CD4-positive, alpha-beta T cell treated with Interferon alpha-2 for 1 hour (primary cell): ENCODE data around the gene FAM204A.

Experiments used
- DNase-seq, 2 donors: peaks; one replicate each; pipeline ENCODE4 v3.0.0-alpha.2; 2020 to 2022

FAM204A gene

GRCh38 chr10:118276727-118277126, 65.4 kb downstream of the FAM204A start:
- no peak for DNase-seq

GRCh38 chr10:118276204-118276603, 65.9 kb downstream of the FAM204A start:
- no peak for DNase-seq

GRCh38 chr10:118273662-118274061, 68.5 kb downstream of the FAM204A start:
- no peak for DNase-seq

DNA sequence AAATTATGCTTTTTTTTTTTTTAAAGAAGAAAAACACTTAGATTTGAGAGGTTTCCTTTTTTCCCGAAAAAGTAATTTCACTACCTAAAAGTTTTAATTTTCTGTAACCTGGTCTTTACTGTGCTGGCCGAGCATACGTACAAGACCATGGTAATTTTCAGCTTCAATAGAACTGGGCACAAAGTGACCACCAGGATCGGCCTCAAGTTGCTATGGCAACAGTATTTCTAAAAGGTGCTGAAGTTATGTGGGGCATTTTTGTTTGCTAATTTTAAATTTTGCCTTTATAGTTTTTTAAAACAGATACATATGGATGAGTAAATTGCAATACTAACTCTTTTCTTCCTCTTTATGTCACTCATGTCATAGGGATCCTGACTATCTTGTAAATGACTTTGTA, 69.4 kb downstream of the FAM204A start:
- no peak for DNase-seq

DNA sequence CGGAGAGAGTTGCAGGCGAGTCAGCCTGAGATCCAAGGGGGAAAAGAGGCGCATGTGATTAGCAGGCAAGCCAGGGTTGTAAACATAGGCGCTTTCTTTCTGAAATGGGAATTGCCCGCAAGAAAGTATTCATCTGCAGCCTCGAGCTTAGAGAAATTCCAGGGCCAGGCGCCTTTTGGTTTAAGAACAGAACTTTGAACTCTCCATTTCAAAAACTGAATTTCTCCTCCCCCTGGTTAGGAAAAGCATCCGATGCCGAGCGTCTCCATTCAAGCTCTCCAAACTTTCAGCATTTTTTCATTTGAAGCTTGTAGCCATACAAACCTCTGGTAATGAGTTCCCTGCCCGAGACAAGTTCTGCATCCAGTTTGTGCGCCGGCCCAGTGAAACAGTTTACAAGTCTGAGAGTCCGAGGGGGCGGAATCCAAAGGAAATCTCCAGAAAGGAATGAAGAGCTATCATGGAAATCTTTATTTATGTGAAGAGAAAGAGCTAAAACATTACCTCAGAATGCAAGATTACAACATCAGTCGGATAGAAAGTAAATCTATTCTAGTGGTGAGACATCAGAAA, 69.9 kb downstream of the FAM204A start:
- DNase-seq = no peak

GRCh38 chr10:118271671-118272070, 70.5 kb downstream of the FAM204A start:
- DNase-seq = no peak

GRCh38 chr10:118266098-118266748, 75.9 kb downstream of the FAM204A start:
- DNase-seq = no peak

DNA sequence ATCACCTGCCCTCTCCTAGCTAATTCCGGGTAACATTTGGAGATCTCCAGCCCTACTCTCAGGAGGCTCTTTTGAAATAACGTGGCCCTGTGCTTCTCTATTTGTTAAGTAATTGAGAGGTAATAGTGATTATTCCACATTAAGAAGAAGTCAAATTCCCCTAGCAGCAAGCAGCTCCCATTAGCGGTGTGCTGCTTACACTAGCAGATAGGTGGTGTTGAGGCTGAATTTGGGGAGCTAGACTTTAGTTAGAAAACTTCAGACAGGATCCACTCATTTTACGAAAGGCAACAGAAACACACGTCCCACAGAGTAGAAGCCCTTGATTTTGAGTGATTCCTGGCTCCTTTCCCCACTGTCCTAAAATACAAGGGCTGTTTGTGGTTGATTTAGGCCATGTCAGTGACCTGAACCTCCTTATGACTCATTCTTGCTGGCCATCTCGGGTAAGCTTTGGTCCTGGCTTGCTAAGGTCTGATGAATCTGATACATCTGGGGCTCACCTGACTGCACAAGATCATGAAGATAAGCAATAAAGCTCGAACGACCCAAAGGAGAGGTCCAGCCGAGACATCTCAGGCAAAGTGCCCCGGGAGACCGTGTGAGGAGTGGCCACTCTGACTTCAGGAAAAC, 77.2 kb downstream of the FAM204A start:
- no peak for DNase-seq

GRCh38 chr10:118264252-118264651, 77.9 kb downstream of the FAM204A start:
- no peak for DNase-seq

GRCh38 chr10:118262538-118262937, 79.6 kb downstream of the FAM204A start:
- DNase-seq = no peak

DNA sequence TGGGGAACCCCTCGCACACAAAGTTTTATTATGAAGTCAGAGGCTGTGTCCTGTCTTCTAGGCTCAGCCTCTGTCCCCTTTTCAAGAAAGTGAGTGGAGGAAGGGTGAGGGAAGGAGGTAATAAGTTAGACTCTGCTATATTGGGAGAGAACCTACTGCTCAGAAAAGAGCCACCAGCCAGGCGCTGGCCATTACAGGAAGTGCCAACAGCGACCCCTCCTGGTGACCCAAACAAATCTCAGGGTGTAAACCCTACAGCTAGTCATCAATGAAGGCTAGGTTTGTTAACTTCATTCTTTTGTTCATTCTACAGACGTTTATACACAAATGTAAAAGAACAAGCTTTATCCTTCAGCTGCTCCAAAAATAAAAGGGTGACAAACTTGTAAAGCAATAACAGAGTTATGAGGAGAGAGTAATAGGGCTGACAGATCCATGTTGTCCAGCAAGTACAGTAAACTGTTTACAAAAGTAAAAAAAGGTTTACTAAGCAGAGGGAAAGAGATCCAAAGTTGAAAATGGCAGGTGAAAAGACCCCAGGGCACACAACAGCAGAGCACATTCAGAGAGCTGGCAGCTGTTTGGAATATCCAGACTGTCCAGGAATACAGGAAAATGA, 82.7 kb downstream of the FAM204A start:
- DNase-seq = no peak

GRCh38 chr10:118258285-118258684, 83.8 kb downstream of the FAM204A start:
- DNase-seq = no peak

DNA sequence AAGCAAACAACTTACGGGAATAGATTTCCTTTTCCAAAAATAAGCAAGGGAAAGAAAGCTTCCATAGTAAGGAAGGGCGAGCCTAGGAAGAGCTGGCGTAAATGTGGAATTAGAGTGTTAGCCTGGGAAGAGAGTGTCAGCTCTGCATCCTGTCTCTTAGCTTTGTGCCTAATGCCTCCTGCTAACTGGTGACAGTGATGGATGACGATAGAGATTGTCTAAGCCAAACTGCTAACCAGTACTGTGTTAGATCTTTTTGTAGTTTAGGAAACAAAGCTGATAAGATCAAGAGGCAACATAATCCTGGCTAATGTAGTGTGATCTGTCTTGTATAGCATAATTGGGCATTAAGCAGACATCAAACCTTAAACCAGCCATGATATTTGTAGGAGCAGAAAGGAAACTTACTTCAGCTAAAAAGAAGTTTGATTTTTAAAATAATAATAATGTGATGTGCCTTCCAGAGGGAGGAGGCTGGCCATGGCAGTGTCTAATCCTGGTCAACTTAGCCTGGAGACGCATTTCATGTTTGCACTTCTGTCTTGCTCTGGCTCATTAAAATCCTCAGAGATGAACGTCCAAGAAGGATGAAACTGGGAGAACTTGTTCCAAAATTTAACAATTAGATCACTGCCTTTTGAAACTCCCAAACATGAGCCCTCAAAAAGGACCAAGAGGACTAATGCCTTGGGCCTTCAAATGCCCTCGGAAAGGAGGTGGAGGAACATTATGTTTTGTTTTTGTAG, 85.1 kb downstream of the FAM204A start:
- no peak for DNase-seq

GRCh38 chr10:118256209-118256608, 85.9 kb downstream of the FAM204A start:
- no peak for DNase-seq

DNA sequence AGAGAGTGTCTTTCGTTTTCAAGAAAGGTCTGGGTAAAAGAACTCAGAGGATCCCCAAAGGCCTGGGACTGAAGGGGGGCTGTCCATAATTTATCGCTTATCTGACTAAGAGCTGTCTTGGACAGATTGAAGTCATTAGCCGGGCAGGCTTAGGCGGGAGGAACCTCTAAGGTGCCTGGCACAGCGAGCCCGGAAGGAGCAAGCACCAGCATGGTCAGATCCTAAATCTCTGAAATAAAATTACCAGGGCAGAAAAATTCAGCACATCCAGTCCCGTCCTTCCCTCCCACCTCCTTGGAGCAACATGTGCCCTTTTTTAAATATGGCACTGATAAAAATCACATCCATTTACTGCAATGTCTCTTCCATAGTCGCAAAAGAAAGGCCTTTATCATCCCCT, 86.8 kb downstream of the FAM204A start:
- DNase-seq = no peak

- DNase-seq = no peak
Observed at GRCh38 chr10:118254654-118255053, 87.5 kb downstream of the FAM204A start.

DNA sequence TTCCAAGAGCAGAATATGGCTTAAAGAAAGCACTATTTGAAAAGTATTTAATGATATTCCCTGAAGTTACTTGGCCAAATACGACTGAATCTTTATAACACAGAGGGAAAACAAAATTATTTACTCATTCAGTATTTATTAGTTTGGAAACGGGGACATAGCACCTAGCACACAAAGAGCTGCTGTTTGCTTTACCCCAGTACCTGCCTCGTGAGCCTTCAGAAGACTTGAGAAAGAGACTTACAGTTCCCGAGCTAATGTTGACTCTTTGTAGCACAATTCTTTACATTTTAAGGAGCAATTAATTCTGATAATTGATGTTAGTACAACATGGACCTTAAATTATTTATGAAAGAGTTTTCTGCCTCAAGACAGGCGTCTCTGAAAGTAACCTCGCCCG, 88.7 kb downstream of the FAM204A start:
- DNase-seq = no peak

- no peak for DNase-seq
Observed at GRCh38 chr10:118251791-118252190, 90.3 kb downstream of the FAM204A start.

DNA sequence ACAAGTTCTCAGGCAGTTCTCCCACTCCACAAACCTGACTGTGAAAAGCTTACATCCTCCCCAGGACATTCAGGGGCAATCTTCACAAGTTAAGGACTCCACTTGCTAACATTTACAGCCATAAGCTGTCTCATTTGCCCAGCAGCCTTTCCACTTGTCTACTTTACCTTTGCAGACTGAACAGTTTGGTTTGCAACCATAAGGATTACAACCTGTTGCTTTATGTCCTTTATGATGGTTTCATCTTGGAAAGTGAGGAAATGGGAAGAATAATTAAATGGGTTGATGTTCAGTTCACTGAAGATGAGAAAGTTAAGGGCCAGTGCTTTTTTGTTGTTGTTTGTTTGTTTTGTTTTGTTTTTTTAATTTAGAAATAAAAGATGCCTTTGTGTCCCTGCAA, 92.4 kb downstream of the FAM204A start:
- DNase-seq = no peak
